ENCODE results near the gene TRAPPC8. TPM values are rescaled to one million over a fixed set of nuclear protein-coding genes. Genes with fewer than 3 reads are reported as not detected.

TRAPPC8 gene, protein sequence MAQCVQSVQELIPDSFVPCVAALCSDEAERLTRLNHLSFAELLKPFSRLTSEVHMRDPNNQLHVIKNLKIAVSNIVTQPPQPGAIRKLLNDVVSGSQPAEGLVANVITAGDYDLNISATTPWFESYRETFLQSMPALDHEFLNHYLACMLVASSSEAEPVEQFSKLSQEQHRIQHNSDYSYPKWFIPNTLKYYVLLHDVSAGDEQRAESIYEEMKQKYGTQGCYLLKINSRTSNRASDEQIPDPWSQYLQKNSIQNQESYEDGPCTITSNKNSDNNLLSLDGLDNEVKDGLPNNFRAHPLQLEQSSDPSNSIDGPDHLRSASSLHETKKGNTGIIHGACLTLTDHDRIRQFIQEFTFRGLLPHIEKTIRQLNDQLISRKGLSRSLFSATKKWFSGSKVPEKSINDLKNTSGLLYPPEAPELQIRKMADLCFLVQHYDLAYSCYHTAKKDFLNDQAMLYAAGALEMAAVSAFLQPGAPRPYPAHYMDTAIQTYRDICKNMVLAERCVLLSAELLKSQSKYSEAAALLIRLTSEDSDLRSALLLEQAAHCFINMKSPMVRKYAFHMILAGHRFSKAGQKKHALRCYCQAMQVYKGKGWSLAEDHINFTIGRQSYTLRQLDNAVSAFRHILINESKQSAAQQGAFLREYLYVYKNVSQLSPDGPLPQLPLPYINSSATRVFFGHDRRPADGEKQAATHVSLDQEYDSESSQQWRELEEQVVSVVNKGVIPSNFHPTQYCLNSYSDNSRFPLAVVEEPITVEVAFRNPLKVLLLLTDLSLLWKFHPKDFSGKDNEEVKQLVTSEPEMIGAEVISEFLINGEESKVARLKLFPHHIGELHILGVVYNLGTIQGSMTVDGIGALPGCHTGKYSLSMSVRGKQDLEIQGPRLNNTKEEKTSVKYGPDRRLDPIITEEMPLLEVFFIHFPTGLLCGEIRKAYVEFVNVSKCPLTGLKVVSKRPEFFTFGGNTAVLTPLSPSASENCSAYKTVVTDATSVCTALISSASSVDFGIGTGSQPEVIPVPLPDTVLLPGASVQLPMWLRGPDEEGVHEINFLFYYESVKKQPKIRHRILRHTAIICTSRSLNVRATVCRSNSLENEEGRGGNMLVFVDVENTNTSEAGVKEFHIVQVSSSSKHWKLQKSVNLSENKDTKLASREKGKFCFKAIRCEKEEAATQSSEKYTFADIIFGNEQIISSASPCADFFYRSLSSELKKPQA (N-terminal part only)
- total RNA-seq, result 25.8 to 32.8 TPM (median 29.6 TPM) in 3 replicates
- long read RNA-seq, full-length matches to known transcripts, result 1 of 3 reads
- long read RNA-seq, partial matches to known transcripts, result 0 of 3 reads
- long read RNA-seq, other reads (novel, unspliced or antisense), result 2 of 3 reads

DNA sequence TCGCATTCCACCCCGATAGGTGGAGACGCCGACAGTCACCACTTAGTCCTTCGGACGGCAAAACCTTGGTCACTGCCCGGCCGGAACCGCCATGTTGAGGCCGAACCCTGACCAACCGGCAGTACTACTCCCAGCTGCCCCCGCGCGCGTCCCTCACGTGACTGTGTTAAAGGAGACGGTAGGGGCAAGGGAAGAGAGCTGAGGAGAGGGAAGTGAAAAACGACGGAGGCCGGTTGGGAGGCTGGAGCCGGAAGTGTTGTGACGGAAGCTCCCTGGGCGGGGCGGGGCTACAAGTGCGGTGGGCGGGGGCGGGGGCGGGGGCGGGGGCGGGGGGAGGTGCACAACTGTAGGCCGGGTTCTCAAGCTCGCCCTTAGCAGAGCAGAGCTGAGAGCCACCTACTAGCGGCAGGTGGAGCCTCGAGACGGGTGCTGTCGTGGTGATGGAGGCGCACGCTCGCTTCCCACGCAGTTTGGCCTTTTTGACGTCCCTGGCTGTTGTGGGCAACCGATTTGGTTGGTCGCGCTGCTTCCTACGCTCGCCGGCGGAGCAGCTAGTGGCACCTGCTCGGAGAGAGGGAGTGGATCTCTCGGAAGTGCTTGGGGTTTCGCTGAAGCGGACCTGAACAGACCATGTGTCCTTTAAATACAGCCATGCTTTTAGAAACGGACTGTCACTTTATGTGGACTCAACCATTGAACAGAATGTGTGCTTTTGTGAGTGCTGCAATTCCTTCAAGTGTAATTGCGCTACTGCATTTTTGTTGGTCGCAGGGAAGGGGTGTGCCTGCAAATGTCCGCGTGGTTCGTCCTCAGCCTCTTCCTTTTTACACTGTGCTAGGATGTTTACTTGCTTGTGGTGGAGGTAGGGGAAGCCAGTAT is at the start of gene TRAPPC8:
Gene TRAPPC8, minus strand, starts transcription at position 130 of the 879 bp plus-strand sequence. CDS start 364 bp downstream, outside the sequence.
- no peaks in the 10 kb centered on the region for H3K27me3 Mint-ChIP-seq (ENCODE audit: low read depth)
- peak within 1 kb of the TSS; percentile 100 for H3K27ac Mint-ChIP-seq (ENCODE audit: unreplicated experiment)
- TF ChIP-seq, protein P1, sequence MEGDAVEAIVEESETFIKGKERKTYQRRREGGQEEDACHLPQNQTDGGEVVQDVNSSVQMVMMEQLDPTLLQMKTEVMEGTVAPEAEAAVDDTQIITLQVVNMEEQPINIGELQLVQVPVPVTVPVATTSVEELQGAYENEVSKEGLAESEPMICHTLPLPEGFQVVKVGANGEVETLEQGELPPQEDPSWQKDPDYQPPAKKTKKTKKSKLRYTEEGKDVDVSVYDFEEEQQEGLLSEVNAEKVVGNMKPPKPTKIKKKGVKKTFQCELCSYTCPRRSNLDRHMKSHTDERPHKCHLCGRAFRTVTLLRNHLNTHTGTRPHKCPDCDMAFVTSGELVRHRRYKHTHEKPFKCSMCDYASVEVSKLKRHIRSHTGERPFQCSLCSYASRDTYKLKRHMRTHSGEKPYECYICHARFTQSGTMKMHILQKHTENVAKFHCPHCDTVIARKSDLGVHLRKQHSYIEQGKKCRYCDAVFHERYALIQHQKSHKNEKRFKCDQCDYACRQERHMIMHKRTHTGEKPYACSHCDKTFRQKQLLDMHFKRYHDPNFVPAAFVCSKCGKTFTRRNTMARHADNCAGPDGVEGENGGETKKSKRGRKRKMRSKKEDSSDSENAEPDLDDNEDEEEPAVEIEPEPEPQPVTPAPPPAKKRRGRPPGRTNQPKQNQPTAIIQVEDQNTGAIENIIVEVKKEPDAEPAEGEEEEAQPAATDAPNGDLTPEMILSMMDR (IDR thresholded peaks at IDR 0.05), result peak; percentile 39
- no peaks in the 10 kb centered on the region for H3K36me3 Mint-ChIP-seq (ENCODE audit: low read depth)
- H3K4me1 Mint-ChIP-seq (ENCODE audit: low read depth), result peaks cover 39% of the 10 kb centered on the region
- peak within 1 kb of the TSS; percentile 100 for H3K4me3 Mint-ChIP-seq (ENCODE audit: unreplicated experiment)
- no peaks in the 10 kb centered on the region for H3K9me3 Mint-ChIP-seq (ENCODE audit: low read depth)
- DNase-seq (ENCODE audit: low spot score), result peak; percentile 100

DNA sequence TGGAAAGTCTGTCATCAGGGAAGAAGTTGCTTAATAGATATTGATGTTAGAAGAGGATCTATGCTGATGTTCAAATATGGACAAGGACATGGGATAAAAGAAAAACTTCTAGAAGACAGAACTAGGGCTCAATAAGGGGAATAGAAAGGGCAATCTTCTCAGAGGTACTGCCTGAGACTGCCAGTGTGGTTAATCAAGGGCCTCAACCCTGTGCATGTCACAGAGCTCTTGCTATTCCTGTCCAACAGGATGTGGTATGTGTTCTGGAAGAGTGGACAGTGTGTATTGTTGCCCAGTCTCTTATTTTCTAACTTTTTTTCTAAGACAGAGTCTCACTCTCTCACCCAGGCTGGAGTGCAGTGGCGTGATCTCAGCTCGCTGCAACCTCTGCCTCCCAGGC is 47.9 kb upstream of the TRAPPC8 start:
- Mint-ChIP-seq H3K4me3 (ENCODE audit: unreplicated experiment) (no peak overlapping the region), H3K9me3 (ENCODE audit: low read depth) (no peaks in the 10 kb centered on the region), H3K36me3 (ENCODE audit: low read depth) (no peaks in the 10 kb centered on the region), H3K27ac (ENCODE audit: unreplicated experiment) (no peak overlapping the region), H3K4me1 (ENCODE audit: low read depth) (peaks cover 9% of the 10 kb centered on the region), H3K27me3 (ENCODE audit: low read depth) (no peaks in the 10 kb centered on the region)
- TF ChIP-seq, protein P1 (IDR thresholded peaks at IDR 0.05), result no peak
- no peak for DNase-seq (ENCODE audit: low spot score)

DNA sequence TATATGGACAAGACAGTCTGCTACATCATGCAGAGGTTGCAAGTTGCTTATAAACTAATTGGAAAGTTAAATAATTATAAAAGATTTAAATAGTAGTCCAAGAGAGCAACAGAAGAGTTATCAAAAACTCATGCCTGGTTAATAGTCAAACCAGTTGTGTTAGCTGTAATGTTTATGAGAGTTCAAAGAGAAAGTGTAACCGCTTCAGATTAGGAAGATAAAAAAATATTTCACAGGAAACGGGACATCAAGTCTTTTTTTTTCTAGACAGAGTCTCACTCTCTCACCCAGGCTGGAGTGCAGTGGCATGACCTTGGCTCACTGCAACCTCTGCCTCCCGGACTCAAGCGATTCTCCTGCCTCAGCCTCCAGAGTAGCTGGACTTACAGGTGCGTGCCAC is 41.0 kb upstream of the TRAPPC8 start:
- Mint-ChIP-seq H3K27me3 (ENCODE audit: low read depth) (no peaks in the 10 kb centered on the region), H3K36me3 (ENCODE audit: low read depth) (no peaks in the 10 kb centered on the region), H3K9me3 (ENCODE audit: low read depth) (peaks cover 3% of the 10 kb centered on the region), H3K27ac (ENCODE audit: unreplicated experiment) (no peak overlapping the region), H3K4me3 (ENCODE audit: unreplicated experiment) (no peak overlapping the region), H3K4me1 (ENCODE audit: low read depth) (no peaks in the 10 kb centered on the region)
- no peak for DNase-seq (ENCODE audit: low spot score)
- TF ChIP-seq, protein P1 (IDR thresholded peaks at IDR 0.05), result no peak

DNA sequence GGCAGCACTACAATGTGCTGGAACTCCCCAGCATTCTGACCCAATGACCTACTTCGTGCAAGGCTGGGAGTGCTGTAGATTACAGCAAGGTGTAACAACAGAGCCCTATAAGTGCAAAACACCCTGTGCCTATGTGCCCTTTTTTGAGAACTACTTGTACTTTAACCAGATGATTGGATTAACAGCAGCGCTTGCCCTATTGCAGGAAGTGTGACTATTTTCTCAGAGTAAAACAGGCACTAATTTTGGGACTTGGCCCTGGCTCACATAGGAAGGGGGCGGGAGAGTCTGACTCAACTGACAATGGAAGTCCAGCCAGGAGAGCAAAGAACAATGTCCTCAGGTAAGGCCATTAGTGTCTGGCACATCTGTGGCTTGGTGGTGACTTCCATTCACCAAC is 40.1 kb upstream of the TRAPPC8 start:
- TF ChIP-seq, protein P1 (IDR thresholded peaks at IDR 0.05), result no peak
- H3K27ac Mint-ChIP-seq (ENCODE audit: unreplicated experiment), result no peak overlapping the region
- no peaks in the 10 kb centered on the region for H3K4me1 Mint-ChIP-seq (ENCODE audit: low read depth)
- H3K4me3 Mint-ChIP-seq (ENCODE audit: unreplicated experiment), result no peak overlapping the region
- H3K9me3 Mint-ChIP-seq (ENCODE audit: low read depth), result peaks cover 6% of the 10 kb centered on the region
- no peak for DNase-seq (ENCODE audit: low spot score)
- peaks cover 2% of the 10 kb centered on the region for H3K27me3 Mint-ChIP-seq (ENCODE audit: low read depth)
- H3K36me3 Mint-ChIP-seq (ENCODE audit: low read depth), result no peaks in the 10 kb centered on the region

All from chondrocyte (in vitro differentiated cells).